ENCODE results near the gene DSP.

The DSP gene

GRCh38 chr6:7566617-7567173, 25.2 kb downstream of the DSP start:
- H3K9ac ChIP-seq (ENCODE audit: low read length), result no peak overlapping the region
- DNase-seq, result no peak
- no peak for TF ChIP-seq EZH2phosphoT487 (IDR thresholded peaks at IDR 0.05; ENCODE audit: low read length)
- no peak for TF ChIP-seq EZH2 (optimal IDR thresholded peaks at IDR 0.05; ENCODE audit: low read depth, low read length)
- no peak for TF ChIP-seq CTCF (IDR thresholded peaks at IDR 0.05; ENCODE audit: low read length)
- no peaks in the 10 kb centered on the region for H3K79me2 ChIP-seq (ENCODE audit: low read length)
- no peak overlapping the region for H3K4me3 ChIP-seq (ENCODE audit: low read length)
- H3K4me2 ChIP-seq (ENCODE audit: low read depth, low read length), result no peak overlapping the region
- H2AFZ ChIP-seq (ENCODE audit: low read length), result no peak overlapping the region
- H3K9me3 ChIP-seq (replicated peaks; ENCODE audit: insufficient read depth, low read length), result no peaks in the 10 kb centered on the region
- no peaks in the 10 kb centered on the region for H3K4me1 ChIP-seq (ENCODE audit: low read length)
- H3K36me3 ChIP-seq (replicated peaks; ENCODE audit: insufficient read depth, low read length), result no peaks in the 10 kb centered on the region
- no peaks in the 10 kb centered on the region for H3K9me2 ChIP-seq (replicated peaks; ENCODE audit: insufficient read depth, low read length)
- H3K27ac ChIP-seq (ENCODE audit: low read length), result no peak overlapping the region
- H3F3A ChIP-seq (ENCODE audit: insufficient read depth, low read length), result no peaks in the 10 kb centered on the region
- H4K20me1 ChIP-seq (ENCODE audit: insufficient read depth, low read length), result no peaks in the 10 kb centered on the region
- H3K27me3 ChIP-seq (replicated peaks; ENCODE audit: insufficient read depth, low read length), result no peaks in the 10 kb centered on the region

GRCh38 chr6:7568021-7568420, 26.6 kb downstream of the DSP start:
- DNase-seq, result no peak
- Histone ChIP-seq H3K9me2 (replicated peaks; ENCODE audit: insufficient read depth, low read length) (no peaks in the 10 kb centered on the region), H3K4me3 (ENCODE audit: low read length) (no peak overlapping the region), H4K20me1 (ENCODE audit: insufficient read depth, low read length) (no peaks in the 10 kb centered on the region), H3K4me1 (ENCODE audit: low read length) (no peaks in the 10 kb centered on the region), H3K27ac (ENCODE audit: low read length) (no peak overlapping the region), H3K4me2 (ENCODE audit: low read depth, low read length) (no peak overlapping the region), H2AFZ (ENCODE audit: low read length) (no peak overlapping the region), H3K9me3 (replicated peaks; ENCODE audit: insufficient read depth, low read length) (no peaks in the 10 kb centered on the region), H3K27me3 (replicated peaks; ENCODE audit: insufficient read depth, low read length) (no peaks in the 10 kb centered on the region), H3K79me2 (ENCODE audit: low read length) (no peaks in the 10 kb centered on the region), H3F3A (ENCODE audit: insufficient read depth, low read length) (no peaks in the 10 kb centered on the region), H3K9ac (ENCODE audit: low read length) (no peak overlapping the region), H3K36me3 (replicated peaks; ENCODE audit: insufficient read depth, low read length) (no peaks in the 10 kb centered on the region)
- TF ChIP-seq CTCF (IDR thresholded peaks at IDR 0.05; ENCODE audit: low read length) (no peak), EZH2 (optimal IDR thresholded peaks at IDR 0.05; ENCODE audit: low read depth, low read length) (no peak), EZH2phosphoT487 (IDR thresholded peaks at IDR 0.05; ENCODE audit: low read length) (no peak)

GRCh38 chr6:7569082-7569481, 27.6 kb downstream of the DSP start:
- Histone ChIP-seq H3K9me3 (replicated peaks; ENCODE audit: insufficient read depth, low read length) (no peaks in the 10 kb centered on the region), H3K27ac (ENCODE audit: low read length) (no peak overlapping the region), H3K79me2 (ENCODE audit: low read length) (no peaks in the 10 kb centered on the region), H3K4me1 (ENCODE audit: low read length) (no peaks in the 10 kb centered on the region), H3K4me2 (ENCODE audit: low read depth, low read length) (no peak overlapping the region), H4K20me1 (ENCODE audit: insufficient read depth, low read length) (no peaks in the 10 kb centered on the region), H3K9ac (ENCODE audit: low read length) (no peak overlapping the region), H3K36me3 (replicated peaks; ENCODE audit: insufficient read depth, low read length) (no peaks in the 10 kb centered on the region), H3K4me3 (ENCODE audit: low read length) (no peak overlapping the region), H3K9me2 (replicated peaks; ENCODE audit: insufficient read depth, low read length) (no peaks in the 10 kb centered on the region), H3F3A (ENCODE audit: insufficient read depth, low read length) (no peaks in the 10 kb centered on the region), H2AFZ (ENCODE audit: low read length) (no peak overlapping the region), H3K27me3 (replicated peaks; ENCODE audit: insufficient read depth, low read length) (no peaks in the 10 kb centered on the region)
- TF ChIP-seq CTCF (IDR thresholded peaks at IDR 0.05; ENCODE audit: low read length), result no peak
- TF ChIP-seq EZH2phosphoT487 (IDR thresholded peaks at IDR 0.05; ENCODE audit: low read length), result no peak
- no peak for TF ChIP-seq EZH2 (optimal IDR thresholded peaks at IDR 0.05; ENCODE audit: low read depth, low read length)
- DNase-seq, result no peak

Measured in MM.1S (cell line).